HL-60 (cell line): ENCODE measurements around the gene FHIT.

ENCODE experiments used
- GABPA ChIP-seq: IDR thresholded peaks from 2 replicates; pipeline ENCODE4 v1.6.1; 2012; ENCODE audit warnings: low read depth
- POLR2AphosphoS5 ChIP-seq: IDR thresholded peaks from 2 replicates; pipeline ENCODE4 v1.6.1; 2012; ENCODE audit warnings: low read depth
- REST ChIP-seq: IDR thresholded peaks from 2 replicates; pipeline ENCODE4 v1.6.1; 2012; ENCODE audit warnings: low read depth; ENCODE audit not compliant: insufficient replicate concordance
- TF ChIP-seq, protein P1 (sequence below): IDR thresholded peaks from one replicate; pipeline ENCODE4 v1.5.1; 2011; ENCODE audit warnings: low read length, control low read depth, inconsistent platforms; ENCODE audit not compliant: insufficient read depth

DNA sequence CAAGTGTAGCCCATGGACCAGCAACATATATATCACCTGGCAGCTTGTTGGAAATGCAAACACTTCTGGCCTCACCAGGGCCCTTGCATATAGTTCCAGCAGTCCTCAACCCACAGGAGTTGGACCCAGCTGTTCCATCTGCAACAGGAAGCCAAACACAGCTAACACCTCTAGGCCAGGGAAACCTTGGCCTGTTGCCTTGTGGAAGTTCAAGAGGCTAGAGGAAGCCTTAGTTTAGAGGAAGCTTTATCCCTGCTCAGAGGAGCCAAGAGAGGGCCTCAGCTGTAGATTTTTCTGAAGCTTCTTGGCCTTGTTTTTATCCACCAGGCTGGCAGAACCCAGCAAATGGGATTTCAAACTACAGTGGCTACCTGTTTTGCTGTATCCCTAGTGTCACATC lies 11.4 kb downstream of the FHIT start:
- TF ChIP-seq, protein P1, sequence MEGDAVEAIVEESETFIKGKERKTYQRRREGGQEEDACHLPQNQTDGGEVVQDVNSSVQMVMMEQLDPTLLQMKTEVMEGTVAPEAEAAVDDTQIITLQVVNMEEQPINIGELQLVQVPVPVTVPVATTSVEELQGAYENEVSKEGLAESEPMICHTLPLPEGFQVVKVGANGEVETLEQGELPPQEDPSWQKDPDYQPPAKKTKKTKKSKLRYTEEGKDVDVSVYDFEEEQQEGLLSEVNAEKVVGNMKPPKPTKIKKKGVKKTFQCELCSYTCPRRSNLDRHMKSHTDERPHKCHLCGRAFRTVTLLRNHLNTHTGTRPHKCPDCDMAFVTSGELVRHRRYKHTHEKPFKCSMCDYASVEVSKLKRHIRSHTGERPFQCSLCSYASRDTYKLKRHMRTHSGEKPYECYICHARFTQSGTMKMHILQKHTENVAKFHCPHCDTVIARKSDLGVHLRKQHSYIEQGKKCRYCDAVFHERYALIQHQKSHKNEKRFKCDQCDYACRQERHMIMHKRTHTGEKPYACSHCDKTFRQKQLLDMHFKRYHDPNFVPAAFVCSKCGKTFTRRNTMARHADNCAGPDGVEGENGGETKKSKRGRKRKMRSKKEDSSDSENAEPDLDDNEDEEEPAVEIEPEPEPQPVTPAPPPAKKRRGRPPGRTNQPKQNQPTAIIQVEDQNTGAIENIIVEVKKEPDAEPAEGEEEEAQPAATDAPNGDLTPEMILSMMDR: no peak
- TF ChIP-seq REST (no peak), GABPA (no peak), POLR2AphosphoS5 (no peak)
